Bronchial epithelial cell (primary cell): ENCODE measurements around the gene APMAP. TPM values are rescaled to one million over a fixed set of nuclear protein-coding genes. Genes with fewer than 3 reads are reported as not detected.

ENCODE experiments used
- DNase-seq: peaks from one replicate; pipeline ENCODE4 v3.0.0-alpha.2; 2010; ENCODE audit warnings: low read depth
- FAIRE-seq: peaks from 2 replicates; lab custom pipeline; 2011; peaks lifted over from hg19 to GRCh38; lab: Jason Lieb, UNC
- H3K27me3 ChIP-seq: 2 replicates; pipeline ENCODE4 v1.5.1; 2011; ENCODE audit warnings: low read length; ENCODE audit not compliant: control insufficient read depth, insufficient read depth
- H3K36me3 ChIP-seq: 2 replicates; pipeline ENCODE4 v1.5.1; 2011; ENCODE audit warnings: low read length; ENCODE audit not compliant: control insufficient read depth, insufficient read depth
- H3K4me3 ChIP-seq: 2 replicates; pipeline ENCODE4 v1.5.1; 2011; ENCODE audit warnings: mild to moderate bottlenecking, low read depth, low read length, control low read depth
- CTCF ChIP-seq: IDR thresholded peaks from 2 replicates; pipeline ENCODE4 v1.5.1; 2011; ENCODE audit warnings: mild to moderate bottlenecking, moderate library complexity, low read length, control low read depth, inconsistent platforms; ENCODE audit not compliant: insufficient read depth, severe bottlenecking
- total RNA-seq: library from RNA; depleted of rRNA; stranded (reverse); fragments of >200 nt; gene quantifications from 2 replicates; pipeline ENCODE4 v1.2.1, GENCODE V29; 2014

APMAP gene
- total RNA-seq, 1 donor from 2014 or later: 207 TPM

DNA sequence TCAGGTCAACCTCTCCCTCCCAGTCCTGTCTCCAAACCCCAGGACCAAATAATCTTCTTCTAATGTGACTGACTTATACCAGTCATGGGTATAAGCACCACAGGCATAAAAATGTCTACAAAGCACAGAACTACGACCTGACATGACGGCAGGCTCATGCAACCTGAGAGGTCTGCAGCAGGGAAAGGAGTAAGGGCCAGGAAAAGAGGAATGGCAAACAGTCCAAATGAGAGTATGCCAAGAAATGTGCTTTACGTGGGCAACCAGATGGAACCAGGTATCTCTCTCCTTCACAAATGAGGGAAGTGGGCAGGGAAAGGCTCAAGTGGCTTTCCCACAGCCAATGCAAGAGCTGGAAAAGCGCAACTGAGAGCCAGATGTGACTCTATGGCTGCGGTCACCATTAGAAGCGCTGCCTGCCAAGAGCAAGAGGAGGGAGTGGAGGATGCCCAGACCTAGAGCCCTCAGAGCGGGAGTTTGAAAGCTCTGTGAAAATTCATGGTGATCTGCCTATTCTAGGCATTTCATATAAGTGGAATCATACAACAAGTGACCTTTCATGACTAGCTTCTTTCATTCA is 6.0 kb downstream of the APMAP start:
- peaks cover 9% of the 10 kb centered on the region for H3K36me3 ChIP-seq
- H3K4me3 ChIP-seq: no peak overlapping the region
- FAIRE-seq (peak; percentile 18), DNase-seq (no peak)
- no peaks in the 10 kb centered on the region for H3K27me3 ChIP-seq
- no peak for TF ChIP-seq CTCF

DNA sequence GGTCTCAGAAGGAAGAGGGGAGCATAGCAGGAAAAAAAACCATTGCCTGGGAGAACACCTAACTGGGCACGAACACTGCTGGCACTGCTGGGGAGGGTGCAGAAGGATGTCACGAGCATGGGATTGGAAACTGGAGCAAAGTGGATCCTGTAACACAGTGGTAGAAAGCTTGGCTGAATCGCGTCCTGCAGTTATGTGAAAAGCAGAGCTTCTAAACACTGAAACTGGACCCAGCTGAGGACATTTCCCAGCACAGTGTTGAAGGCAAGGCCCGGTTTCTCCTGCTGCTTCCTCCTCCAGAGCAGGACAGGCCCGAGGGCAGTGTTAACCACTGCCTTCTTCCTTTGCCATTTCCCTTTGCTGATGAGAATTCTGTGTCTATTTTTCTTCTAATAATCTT is 6.7 kb downstream of the APMAP start:
- no peaks in the 10 kb centered on the region for H3K27me3 ChIP-seq
- no peak overlapping the region for H3K4me3 ChIP-seq
- TF ChIP-seq CTCF: no peak
- no peak for FAIRE-seq
- DNase-seq: no peak
- peaks cover 9% of the 10 kb centered on the region for H3K36me3 ChIP-seq

- no peak for TF ChIP-seq CTCF
- no peak overlapping the region for H3K4me3 ChIP-seq
- FAIRE-seq (no peak), DNase-seq (no peak)
- H3K36me3 ChIP-seq: peaks cover 11% of the 10 kb centered on the region
- H3K27me3 ChIP-seq: no peaks in the 10 kb centered on the region
Observed at GRCh38 chr20:24984961-24985640, 7.5 kb downstream of the APMAP start.

DNA sequence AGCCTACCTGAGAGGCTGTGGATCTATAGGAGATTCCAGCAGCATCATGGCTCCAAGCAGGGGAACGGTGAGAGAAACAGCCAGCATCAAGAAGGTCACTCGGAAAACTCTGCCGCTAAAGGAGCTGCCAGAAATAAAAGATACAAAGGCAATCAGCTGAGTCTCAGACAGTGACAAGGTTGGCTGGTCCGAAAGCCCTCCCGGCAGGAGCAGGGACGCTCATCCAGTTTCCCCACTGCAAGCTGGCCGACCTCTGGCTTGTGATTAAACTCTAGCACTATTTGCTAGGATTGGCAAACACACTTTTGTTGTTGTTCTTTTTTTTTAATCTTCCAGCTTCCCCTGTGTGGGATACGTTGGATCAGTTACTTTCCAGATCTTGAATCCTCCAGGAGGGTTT is 8.7 kb downstream of the APMAP start:
- FAIRE-seq: no peak

DNA sequence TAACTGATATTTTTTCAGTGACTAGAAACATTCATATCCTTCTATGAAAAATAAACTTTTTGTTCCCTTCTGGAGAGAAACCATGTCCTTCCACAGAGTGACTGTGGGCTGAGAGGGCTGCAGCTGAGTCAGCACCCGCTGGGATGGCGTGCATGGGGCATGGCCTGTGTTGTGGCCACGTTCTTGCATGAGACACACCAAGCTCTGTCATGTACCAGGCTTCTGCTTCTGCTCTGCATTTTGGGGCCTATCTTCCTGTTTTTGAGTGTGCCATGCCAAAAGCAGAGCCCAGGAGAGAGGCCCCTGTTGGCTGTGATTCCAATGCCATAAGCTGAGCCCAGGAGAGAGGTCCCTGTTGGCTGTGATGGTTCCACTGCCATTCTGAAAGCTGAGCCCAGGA is 10.8 kb downstream of the APMAP start:
- no peak for FAIRE-seq
- TF ChIP-seq CTCF: no peak
- Histone ChIP-seq H3K36me3 (peaks cover 15% of the 10 kb centered on the region), H3K4me3 (no peak overlapping the region), H3K27me3 (no peaks in the 10 kb centered on the region)
- no peak for DNase-seq

More for the DNA sequence above, 8.7 kb downstream of the APMAP start:
- H3K36me3 ChIP-seq: peaks cover 14% of the 10 kb centered on the region
- no peak for TF ChIP-seq CTCF
- H3K27me3 ChIP-seq: no peaks in the 10 kb centered on the region
- no peak overlapping the region for H3K4me3 ChIP-seq
- no peak for DNase-seq
